HepG2 (cell line): ENCODE data around the gene HSD3B7. TPM values are rescaled to one million over a fixed set of nuclear protein-coding genes. Genes with fewer than 3 reads are reported as not detected.

Experiments used
- CREB3 ChIP-seq: sonication (generic); formaldehyde crosslinking; IDR thresholded peaks from 2 replicates; pipeline ENCODE4 v1.5.0; 2020; ENCODE audit warnings: missing genetic modification reagents
- FOXO1 ChIP-seq: sonication (generic); formaldehyde crosslinking; IDR thresholded peaks from 2 replicates; pipeline ENCODE4 v1.4.0; 2020; ENCODE audit warnings: missing genetic modification reagents
- HDAC1 ChIP-seq: sonication (generic); formaldehyde crosslinking; IDR thresholded peaks from 2 replicates; pipeline ENCODE4 v1.5.1; 2020; ENCODE audit warnings: mild to moderate bottlenecking, missing genetic modification reagents
- NFYC ChIP-seq: IDR thresholded peaks from 2 replicates; pipeline ENCODE4 v1.6.1; 2016; ENCODE audit warnings: missing genetic modification reagents, missing compliant biosample characterization
- TBX3 ChIP-seq: fragments of 450-650 bp; IDR thresholded peaks from 2 replicates; pipeline ENCODE4 v1.6.1; 2017; ENCODE audit warnings: antibody characterized with exemption, mild to moderate bottlenecking, inconsistent platforms, borderline replicate concordance
- ZNF207 ChIP-seq: fragments of 450-650 bp; IDR thresholded peaks from 2 replicates; pipeline ENCODE4 v1.6.1; 2016; ENCODE audit warnings: antibody characterized with exemption, borderline replicate concordance
- ZNF609 ChIP-seq: sonication (generic); formaldehyde crosslinking; IDR thresholded peaks from 2 replicates; pipeline ENCODE4 v1.4.0; 2020; ENCODE audit warnings: mild to moderate bottlenecking, missing genetic modification reagents, borderline replicate concordance
- polyA plus RNA-seq, 8 experiments: library from polyadenylated mRNA; depleted of rRNA in 3 of 8; stranded (reverse) in 7 of 8; unstranded in 1 of 8; fragments of >200 nt; fragmentation: Illumina TruSeq in 4 of 8; extraction: Trizol in 4 of 8; gene quantifications; 2 replicates each; pipeline versions ENCODE4 v1.2.1 to v1.2.3, GENCODE V29; 2011 to 2016; ENCODE audit warnings: low read depth in 4 of 8, missing spikeins in 1 of 8, mixed read lengths in 1 of 8; ENCODE audit not compliant: insufficient read depth in 1 of 8
- total RNA-seq, 5 experiments: library from RNA; depleted of rRNA; stranded (reverse); fragments of >200 nt; fragmentation: Illumina TruSeq; extraction: Trizol; gene quantifications; 2 replicates each; pipeline ENCODE4 v1.2.3, GENCODE V29; 2016; ENCODE audit warnings: low read depth in 1 of 5

HSD3B7 gene
- total and polyA plus RNA-seq, 2 of the 13 experiments (the other 11 are each of a cell fraction or from before 2014, with no cell fraction given), result 32.9 to 69.7 TPM

GRCh38 chr16:30992931-30993816, 8.2 kb downstream of the HSD3B7 start (continued):
- no peak for TF ChIP-seq CREB3
- no peak for TF ChIP-seq ZNF207
- no peak for TF ChIP-seq TBX3
- TF ChIP-seq NFYC (CRISPR knock-in tag), result no peak
- TF ChIP-seq FOXO1, result no peak
- no peak for TF ChIP-seq ZNF609 (CRISPR knock-in tag)
- no peak for TF ChIP-seq HDAC1 (CRISPR knock-in tag)
